Right atrium auricular region (tissue), 2 donors: ENCODE measurements around the gene ADARB2. TPM values are rescaled to one million over a fixed set of nuclear protein-coding genes. Genes with fewer than 3 reads are reported as not detected.

ENCODE experiments used
- DNase-seq: peaks from one replicate; pipeline ENCODE4 v3.0.0-alpha.2; 2019; ENCODE audit warnings: low spot score
- H3K27ac ChIP-seq, 2 donors: fragments of 200-600 bp; sonication (generic); 1 replicate in 1 of 2; 2 replicates in 1 of 2; pipeline ENCODE4 v1.5.1; 2016 to 2019
- H3K27me3 ChIP-seq, 2 donors: fragments of 200-600 bp; sonication (generic); one replicate each; pipeline versions ENCODE4 v1.5.1 to v1.6.0; 2017 to 2019
- H3K36me3 ChIP-seq: fragments of 200-600 bp; sonication (generic); one replicate; pipeline ENCODE4 v1.5.1; 2016
- H3K4me1 ChIP-seq, 2 donors: fragments of 200-600 bp; sonication (generic); one replicate each; pipeline versions ENCODE4 v1.5.1 to v1.6.0; 2017 to 2019
- H3K4me3 ChIP-seq, 2 donors: fragments of 200-600 bp; sonication (generic); 1 replicate in 1 of 2; 2 replicates in 1 of 2; pipeline ENCODE4 v1.5.1; 2017 to 2019; ENCODE audit warnings: mild to moderate bottlenecking in 1 of 2, moderate library complexity in 1 of 2
- H3K9me3 ChIP-seq, 2 donors: fragments of 200-600 bp; sonication (generic); one replicate each; pipeline ENCODE4 v1.5.1; 2019
- CTCF ChIP-seq, 2 donors: fragments of 200-600 bp; sonication (generic); IDR thresholded peaks; one replicate each; pipeline ENCODE4 v1.5.1; 2019; ENCODE audit warnings: antibody characterized with exemption in 2 of 2
- total RNA-seq, 2 donors: library from RNA; depleted of rRNA; stranded (reverse); fragments of >200 nt; gene quantifications; one replicate each; pipeline ENCODE4 v1.1.0, GENCODE V29; 2016

Gene ADARB2
- total RNA-seq, 2 donors from 2014 or later = 0.33 to 0.71 TPM

- Histone ChIP-seq H3K4me1 (no peaks in the 10 kb centered on the region), H3K27me3 (no peaks in the 10 kb centered on the region), H3K36me3 (no peaks in the 10 kb centered on the region), H3K4me3 (no peak overlapping the region), H3K27ac (no peak overlapping the region), H3K9me3 (no peaks in the 10 kb centered on the region)
- no peak for TF ChIP-seq CTCF (IDR thresholded peaks at IDR 0.05)
- no peak for DNase-seq
Observed at GRCh38 chr10:1661416-1661815, 75.9 kb downstream of the ADARB2 start.

- DNase-seq = no peak
- Histone ChIP-seq H3K4me1 (no peaks in the 10 kb centered on the region), H3K27me3 (no peaks in the 10 kb centered on the region), H3K36me3 (no peaks in the 10 kb centered on the region), H3K27ac (no peak overlapping the region), H3K4me3 (no peak overlapping the region), H3K9me3 (no peaks in the 10 kb centered on the region)
- no peak for TF ChIP-seq CTCF (IDR thresholded peaks at IDR 0.05)
Observed at GRCh38 chr10:1660815-1661214, 76.5 kb downstream of the ADARB2 start.

DNA sequence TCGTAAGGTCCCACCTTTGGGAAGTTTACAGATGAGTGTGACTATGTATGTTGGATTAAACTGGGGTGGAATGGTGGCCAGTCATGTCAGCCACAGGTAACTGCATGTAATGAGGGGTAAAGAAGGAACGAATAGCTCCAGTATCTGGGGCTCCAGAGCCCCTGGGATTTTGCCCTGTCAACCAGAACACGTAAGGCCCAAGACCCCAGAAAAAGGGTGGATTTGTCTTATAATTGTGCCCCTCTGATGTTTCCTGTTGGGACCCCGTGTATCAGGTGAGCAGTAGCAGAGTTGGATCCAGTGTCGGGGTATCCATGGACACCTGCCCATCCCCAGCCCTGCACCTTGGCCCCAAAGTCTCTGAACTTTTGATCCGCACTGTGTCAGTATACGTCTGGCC, 76.9 kb downstream of the ADARB2 start:
- no peaks in the 10 kb centered on the region for H3K4me1 ChIP-seq
- TF ChIP-seq CTCF (IDR thresholded peaks at IDR 0.05) = no peak
- DNase-seq = no peak
- H3K36me3 ChIP-seq = no peaks in the 10 kb centered on the region
- H3K27ac ChIP-seq = no peak overlapping the region
- H3K27me3 ChIP-seq = no peaks in the 10 kb centered on the region
- no peaks in the 10 kb centered on the region for H3K9me3 ChIP-seq
- H3K4me3 ChIP-seq = no peak overlapping the region

DNA sequence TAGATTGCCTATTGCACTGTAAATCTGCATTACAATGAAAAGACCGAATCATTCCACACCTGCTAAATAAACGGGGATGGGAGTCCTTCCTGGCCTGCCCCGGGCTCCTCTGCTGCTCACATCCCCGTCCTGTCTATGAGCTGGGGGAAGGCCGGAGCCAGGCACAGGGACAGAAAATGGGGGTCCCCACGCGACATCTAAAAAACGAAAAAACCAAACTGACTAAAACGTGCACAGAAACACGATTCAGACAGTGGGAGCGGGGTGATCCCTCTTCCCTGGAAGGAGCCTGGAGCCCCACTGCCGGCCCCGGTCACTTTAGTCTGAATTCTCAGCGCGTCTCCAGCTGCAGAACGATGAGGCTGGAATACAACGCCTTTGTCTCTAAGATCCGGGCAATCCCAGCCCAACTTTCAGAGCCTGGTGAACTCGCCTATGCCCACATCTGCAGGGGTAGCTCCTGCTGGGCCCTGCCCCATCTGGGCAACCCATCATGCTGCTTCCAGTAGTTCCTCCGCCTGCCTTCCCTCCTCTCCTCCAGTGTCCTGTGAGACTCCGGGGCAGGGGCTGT, 78.0 kb downstream of the ADARB2 start:
- Histone ChIP-seq H3K36me3 (no peaks in the 10 kb centered on the region), H3K4me1 (no peaks in the 10 kb centered on the region), H3K4me3 (no peak overlapping the region), H3K9me3 (no peaks in the 10 kb centered on the region), H3K27me3 (no peaks in the 10 kb centered on the region), H3K27ac (no peak overlapping the region)
- TF ChIP-seq CTCF (IDR thresholded peaks at IDR 0.05) = no peak
- no peak for DNase-seq

DNA sequence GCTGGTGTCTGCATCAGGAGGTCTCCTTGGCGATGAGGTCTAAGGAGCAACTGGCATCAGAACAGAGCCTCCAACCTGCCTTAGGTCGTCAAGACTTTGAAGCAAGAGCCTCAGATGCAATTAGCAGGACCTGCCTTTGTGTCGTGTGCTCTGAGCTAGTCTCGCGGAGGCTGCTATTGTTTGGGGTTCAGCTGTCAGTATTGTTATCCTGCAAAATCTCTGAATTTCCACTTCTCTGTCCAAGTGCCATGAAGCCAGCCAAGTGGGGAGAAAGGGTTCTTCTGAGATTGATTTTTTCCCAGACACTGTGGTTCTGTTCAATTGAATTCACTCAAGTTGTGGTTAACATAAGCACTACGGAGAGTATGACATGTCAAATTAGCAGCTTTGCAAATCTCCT, 78.7 kb downstream of the ADARB2 start:
- no peak for DNase-seq
- H3K4me1 ChIP-seq = no peaks in the 10 kb centered on the region
- no peak overlapping the region for H3K4me3 ChIP-seq
- H3K27me3 ChIP-seq = no peaks in the 10 kb centered on the region
- TF ChIP-seq CTCF (IDR thresholded peaks at IDR 0.05) = no peak
- no peaks in the 10 kb centered on the region for H3K36me3 ChIP-seq
- H3K27ac ChIP-seq = no peak overlapping the region
- no peaks in the 10 kb centered on the region for H3K9me3 ChIP-seq

DNA sequence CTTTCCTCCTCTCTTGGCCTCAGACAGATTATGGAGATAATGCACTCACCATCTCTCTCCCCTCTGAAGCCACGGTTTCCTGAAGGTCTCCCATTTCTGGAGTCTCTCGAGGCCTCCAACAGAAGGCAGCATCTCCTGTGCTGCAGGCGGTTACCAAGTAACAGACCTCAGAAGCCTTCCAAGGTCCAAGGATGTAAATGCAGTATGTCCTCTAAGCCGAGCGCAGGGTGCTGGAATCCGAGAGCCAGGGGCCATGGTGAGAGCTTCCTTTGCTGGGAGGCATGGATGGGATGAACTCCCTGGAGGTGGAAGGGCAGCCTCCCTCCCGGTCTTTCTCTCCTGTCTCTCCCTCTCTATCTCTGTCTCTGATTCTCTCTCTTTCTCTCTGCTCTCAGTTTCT, 79.8 kb downstream of the ADARB2 start:
- DNase-seq = no peak
- no peak overlapping the region for H3K27ac ChIP-seq
- no peaks in the 10 kb centered on the region for H3K27me3 ChIP-seq
- H3K4me1 ChIP-seq = no peaks in the 10 kb centered on the region
- H3K9me3 ChIP-seq = no peaks in the 10 kb centered on the region
- TF ChIP-seq CTCF (IDR thresholded peaks at IDR 0.05) = no peak
- H3K4me3 ChIP-seq = no peak overlapping the region
- no peaks in the 10 kb centered on the region for H3K36me3 ChIP-seq
